Left lung (tissue), 10 donors: Measurements from ENCODE around the gene PLTP. TPM values are rescaled to one million over a fixed set of nuclear protein-coding genes. Genes with fewer than 3 reads are reported as not detected.

Source experiments
- ATAC-seq: fragments of 200-7000 bp; cut with Tn5 transposase; one replicate; pipeline ENCODE4 v1.9.1; 2020; ENCODE audit warnings: moderate library complexity
- DNase-seq, 4 donors: peaks; one replicate each; pipeline ENCODE4 v3.0.0-alpha.2; 2013 to 2020
- H3K27ac ChIP-seq, 2 donors: fragments of 200-600 bp; sonication (generic) in 1 of 2; one replicate each; pipeline versions ENCODE4 v1.5.0 to v1.8.0; 2020 to 2021
- H3K27me3 ChIP-seq, 2 donors: fragments of 200-600 bp; sonication (generic) in 1 of 2; one replicate each; pipeline versions ENCODE4 v1.5.0 to v1.8.0; 2020 to 2021
- H3K36me3 ChIP-seq, 2 donors: fragments of 200-600 bp; sonication (generic) in 1 of 2; one replicate each; pipeline versions ENCODE4 v1.5.0 to v1.8.0; 2020 to 2021
- H3K4me1 ChIP-seq, 2 donors: fragments of 200-600 bp; one replicate each; pipeline ENCODE4 v1.8.0; 2021
- H3K4me3 ChIP-seq, 2 donors: fragments of 200-600 bp; sonication (generic) in 1 of 2; one replicate each; pipeline versions ENCODE4 v1.5.0 to v1.8.0; 2020 to 2021; ENCODE audit warnings: mild to moderate bottlenecking in 1 of 2
- H3K9me3 ChIP-seq, 2 donors: fragments of 200-600 bp; sonication (generic) in 1 of 2; one replicate each; pipeline versions ENCODE4 v1.5.0 to v1.8.0; 2020 to 2021
- CTCF ChIP-seq, 2 donors: fragments of 200-600 bp; sonication (generic) in 1 of 2; IDR thresholded peaks; one replicate each; pipeline versions ENCODE4 v1.5.0 to v1.8.0; 2021; ENCODE audit warnings: antibody characterized with exemption in 2 of 2
- intact Hi-C, 2 donors: fragments of 100-400 bp; cut with DNase I; formaldehyde crosslinking; loops; one replicate each; pipeline versions ENCODE4 v1.11.2 to v1.14.2; 2022
- polyA plus RNA-seq, 6 donors: library from polyadenylated mRNA; unstranded; fragments of 120-200 nt; gene quantifications; one replicate each; pipeline ENCODE4 v1.2.1, GENCODE V29; 2013; ENCODE audit not compliant: insufficient read length in 6 of 6
- total RNA-seq, 2 donors: library from RNA; stranded (reverse); fragmentation: NEBNext Ultra II Directional; extraction: Animal tissue kit (Norgen Biotek cat#: 25700); gene quantifications; one replicate each; pipeline ENCODE4 v1.2.1, GENCODE V29; 2021
- donor health status: DM: no; HTN: yes; CAD: no.
- donor health status: DM: no; HTN: no; CAD: no.

PLTP gene
- total and polyA plus RNA-seq, 8 donors = 42.6 to 172 (median 58.2) TPM

DNA sequence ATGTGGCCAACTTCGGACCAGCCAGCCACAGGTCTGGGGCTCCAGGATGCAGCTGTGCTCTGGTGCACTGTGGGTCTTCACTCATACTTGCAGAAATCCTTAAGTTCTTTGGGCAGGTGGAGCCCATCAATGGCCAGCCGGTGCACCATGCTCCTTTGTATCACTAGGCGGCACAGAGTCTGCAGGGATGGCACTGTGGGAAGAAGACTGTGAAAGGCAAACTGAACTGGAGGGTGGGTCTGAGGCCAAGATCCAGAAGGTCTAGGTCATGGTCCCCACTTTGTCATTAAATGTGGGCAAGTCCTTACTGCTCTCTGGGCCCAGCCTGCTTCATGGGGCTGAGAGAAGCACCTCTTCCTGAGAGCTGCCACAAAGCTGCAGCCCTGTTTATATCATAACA, 23.3 kb downstream of the PLTP start:
- Histone ChIP-seq H3K4me1 (peaks cover 10 to 59% of the 10 kb centered on the region in 2 donors), H3K36me3 (peaks cover 0 to 30% of the 10 kb centered on the region in 2 donors), H3K27me3 (no peaks in the 10 kb centered on the region), H3K27ac (no peak overlapping the region), H3K9me3 (no peaks in the 10 kb centered on the region), H3K4me3 (no peak overlapping the region)
- no peak for TF ChIP-seq CTCF (IDR thresholded peaks at IDR 0.05)
- intact Hi-C loops = no loop called here
- DNase-seq = peak in 1 of 4 donors; percentile 37
- ATAC-seq = no peak

DNA sequence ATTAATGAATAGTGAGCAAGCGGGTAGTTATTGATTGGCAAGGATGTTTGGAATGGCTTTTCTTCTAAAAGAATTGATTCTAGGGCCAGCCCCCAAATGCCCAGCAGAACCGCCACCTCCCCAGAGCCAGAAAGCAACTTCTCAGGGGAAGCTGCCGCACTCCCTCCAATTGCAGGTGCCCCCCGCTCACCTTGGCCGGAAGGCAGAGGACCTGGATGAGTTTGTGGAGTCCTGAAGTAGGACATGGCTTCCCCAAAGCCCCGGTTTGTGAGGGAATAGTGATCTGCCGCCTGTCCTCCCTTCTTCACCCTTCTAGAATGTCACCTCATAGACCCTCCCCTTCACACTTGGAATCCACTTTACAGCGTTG, 24.6 kb downstream of the PLTP start, which contains the start of gene SPATA25:
Gene SPATA25, minus strand, starts transcription at position 277 of the 370 bp plus-strand sequence. Its CDS starts 32 bp downstream, at position 245.
- intact Hi-C loops = no loop called here
- H3K27ac ChIP-seq = no peak within 1 kb of the TSS
- no peak for TF ChIP-seq CTCF (IDR thresholded peaks at IDR 0.05)
- H3K9me3 ChIP-seq = no peaks in the 10 kb centered on the region
- H3K27me3 ChIP-seq = no peaks in the 10 kb centered on the region
- no peak within 1 kb of the TSS for H3K4me3 ChIP-seq
- ATAC-seq = no peak
- DNase-seq = peak in 1 of 4 donors; percentile 51
- peaks cover 0 to 31% of the 10 kb centered on the region in 2 donors for H3K36me3 ChIP-seq
- peaks cover 6 to 53% of the 10 kb centered on the region in 2 donors for H3K4me1 ChIP-seq

- ATAC-seq (no peak), DNase-seq (peak in 1 of 4 donors; percentile 61)
- H3K27me3 ChIP-seq = no peaks in the 10 kb centered on the region
- peaks cover 0 to 31% of the 10 kb centered on the region in 2 donors for H3K36me3 ChIP-seq
- H3K4me1 ChIP-seq = peaks cover 3 to 53% of the 10 kb centered on the region in 2 donors
- intact Hi-C loops = no loop called here
- H3K9me3 ChIP-seq = no peaks in the 10 kb centered on the region
- H3K4me3 ChIP-seq = no peak overlapping the region
- no peak overlapping the region for H3K27ac ChIP-seq
- no peak for TF ChIP-seq CTCF (IDR thresholded peaks at IDR 0.05)
These were observed 25.2 kb downstream of the PLTP start for GRCh38 chr20:45886590-45887345.

DNA sequence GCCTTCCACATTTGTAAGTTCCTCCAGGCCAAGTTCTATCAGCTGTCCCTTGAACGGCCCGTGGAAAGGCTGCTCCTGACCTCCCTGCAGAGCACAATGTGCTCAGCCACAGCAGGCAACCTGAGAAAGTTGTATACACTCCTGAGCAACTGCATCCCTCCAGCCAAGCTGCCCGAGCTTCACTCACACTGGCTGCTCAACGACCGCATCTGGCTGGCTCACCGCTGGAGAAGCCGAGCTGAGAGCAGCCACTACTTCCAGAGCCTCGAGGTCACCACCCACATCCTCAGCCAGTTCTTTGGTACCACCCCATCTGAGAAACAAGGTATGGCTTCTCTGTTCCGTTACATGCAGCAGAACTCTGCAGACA, 28.9 kb downstream of the PLTP start:
- no peaks in the 10 kb centered on the region for H3K9me3 ChIP-seq
- TF ChIP-seq CTCF (IDR thresholded peaks at IDR 0.05) = no peak
- H3K27me3 ChIP-seq = no peaks in the 10 kb centered on the region
- no peak overlapping the region for H3K4me3 ChIP-seq
- peaks cover 0 to 39% of the 10 kb centered on the region in 2 donors for H3K36me3 ChIP-seq
- DNase-seq (peak in 1 of 4 donors; percentile 55), ATAC-seq (no peak)
- no peak overlapping the region for H3K27ac ChIP-seq
- intact Hi-C loops = no loop called here
- peaks cover 6 to 46% of the 10 kb centered on the region in 2 donors for H3K4me1 ChIP-seq

DNA sequence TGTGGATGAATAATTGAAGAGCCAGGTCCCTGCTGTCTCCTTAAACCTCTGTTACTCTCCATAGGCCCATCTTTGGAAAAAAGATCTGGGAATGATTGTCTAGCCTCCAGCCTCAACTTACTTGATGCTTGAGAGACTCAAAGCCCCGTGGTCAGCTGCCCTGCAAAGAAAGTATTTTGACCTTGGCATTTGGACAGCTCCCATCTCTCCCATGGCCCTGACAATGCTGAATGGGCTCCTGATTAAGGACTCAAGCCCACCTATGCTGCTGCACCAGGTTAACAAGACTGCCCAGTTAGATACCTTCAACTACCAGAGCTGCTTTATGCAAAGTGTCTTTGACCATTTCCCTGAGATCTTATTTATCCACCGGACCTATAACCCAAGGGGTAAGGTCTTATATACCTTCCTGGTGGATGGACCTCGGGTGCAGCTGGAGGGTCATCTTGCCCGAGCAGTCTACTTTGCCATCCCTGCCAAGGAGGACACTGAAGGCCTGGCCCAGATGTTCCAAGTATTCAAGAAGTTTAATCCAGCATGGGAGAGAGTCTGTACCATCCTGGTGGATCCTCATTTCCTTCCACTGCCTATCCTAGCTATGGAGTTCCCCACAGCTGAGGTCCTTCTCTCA, 29.4 kb downstream of the PLTP start:
- ATAC-seq (no peak), DNase-seq (peak in 1 of 4 donors; percentile 23)
- Histone ChIP-seq H3K4me1 (peaks cover 6 to 46% of the 10 kb centered on the region in 2 donors), H3K27ac (no peak overlapping the region), H3K36me3 (peaks cover 0 to 44% of the 10 kb centered on the region in 2 donors), H3K9me3 (no peaks in the 10 kb centered on the region), H3K4me3 (no peak overlapping the region), H3K27me3 (no peaks in the 10 kb centered on the region)
- TF ChIP-seq CTCF (IDR thresholded peaks at IDR 0.05) = no peak
- intact Hi-C loops = no loop called here
